PFSK-1 (cell line): Measurements from ENCODE around the gene CDCP2.

Experiments
- FOXP2 ChIP-seq: optimal IDR thresholded peaks from 2 replicates; pipeline ENCODE3; 2011; ENCODE audit warnings: borderline replicate concordance, control low read depth, inconsistent platforms; ENCODE audit not compliant: insufficient read depth; ENCODE audit errors: extremely low read length, extremely low read depth
- POLR2AphosphoS5 ChIP-seq: IDR thresholded peaks from 2 replicates; pipeline ENCODE4 v1.6.1; 2012; ENCODE audit warnings: low read depth, mild to moderate bottlenecking, control low read depth, low read length, moderate library complexity
- SIN3A ChIP-seq: IDR thresholded peaks from 2 replicates; pipeline ENCODE4 v1.6.1; 2012; ENCODE audit warnings: mild to moderate bottlenecking, low read length, moderate library complexity, borderline replicate concordance; ENCODE audit not compliant: insufficient read depth
- TAF1 ChIP-seq: IDR thresholded peaks from 2 replicates; pipeline ENCODE4 v1.6.1; 2012; ENCODE audit warnings: low read length, control low read depth, borderline replicate concordance; ENCODE audit not compliant: insufficient read depth
- TF ChIP-seq, protein P1 (sequence below), 2 experiments: IDR thresholded peaks; 2 replicates each; pipeline versions ENCODE4 v1.6.1 to v1.8.0; 2011 to 2012; ENCODE audit warnings: low read depth in 2 of 2, low read length in 2 of 2, control low read depth in 1 of 2, inconsistent platforms in 1 of 2, mild to moderate bottlenecking in 1 of 2, moderate library complexity in 1 of 2; ENCODE audit not compliant: insufficient read depth in 1 of 2

DNA sequence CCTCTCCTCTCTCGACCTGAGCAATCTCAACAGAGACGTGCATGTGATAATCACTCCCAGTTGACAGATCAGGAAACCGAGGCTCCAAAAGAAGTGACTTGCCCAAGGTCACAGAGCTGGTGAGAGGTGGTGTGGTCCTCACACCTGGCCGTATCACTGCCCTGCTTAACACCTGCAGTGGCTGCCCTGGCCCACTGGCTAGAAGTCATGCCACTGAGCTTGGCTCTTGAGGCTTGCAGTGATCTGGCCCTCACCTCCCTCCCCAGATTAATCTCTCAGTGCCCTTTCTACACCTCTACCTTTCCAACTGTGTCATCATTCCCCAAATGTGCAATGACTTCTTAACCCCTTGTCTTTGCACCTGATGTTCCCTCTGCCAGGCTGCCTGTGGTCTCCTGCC, 38.8 kb downstream of the CDCP2 start:
- TF ChIP-seq POLR2AphosphoS5: no peak
- TF ChIP-seq TAF1: no peak
- TF ChIP-seq, protein P1, sequence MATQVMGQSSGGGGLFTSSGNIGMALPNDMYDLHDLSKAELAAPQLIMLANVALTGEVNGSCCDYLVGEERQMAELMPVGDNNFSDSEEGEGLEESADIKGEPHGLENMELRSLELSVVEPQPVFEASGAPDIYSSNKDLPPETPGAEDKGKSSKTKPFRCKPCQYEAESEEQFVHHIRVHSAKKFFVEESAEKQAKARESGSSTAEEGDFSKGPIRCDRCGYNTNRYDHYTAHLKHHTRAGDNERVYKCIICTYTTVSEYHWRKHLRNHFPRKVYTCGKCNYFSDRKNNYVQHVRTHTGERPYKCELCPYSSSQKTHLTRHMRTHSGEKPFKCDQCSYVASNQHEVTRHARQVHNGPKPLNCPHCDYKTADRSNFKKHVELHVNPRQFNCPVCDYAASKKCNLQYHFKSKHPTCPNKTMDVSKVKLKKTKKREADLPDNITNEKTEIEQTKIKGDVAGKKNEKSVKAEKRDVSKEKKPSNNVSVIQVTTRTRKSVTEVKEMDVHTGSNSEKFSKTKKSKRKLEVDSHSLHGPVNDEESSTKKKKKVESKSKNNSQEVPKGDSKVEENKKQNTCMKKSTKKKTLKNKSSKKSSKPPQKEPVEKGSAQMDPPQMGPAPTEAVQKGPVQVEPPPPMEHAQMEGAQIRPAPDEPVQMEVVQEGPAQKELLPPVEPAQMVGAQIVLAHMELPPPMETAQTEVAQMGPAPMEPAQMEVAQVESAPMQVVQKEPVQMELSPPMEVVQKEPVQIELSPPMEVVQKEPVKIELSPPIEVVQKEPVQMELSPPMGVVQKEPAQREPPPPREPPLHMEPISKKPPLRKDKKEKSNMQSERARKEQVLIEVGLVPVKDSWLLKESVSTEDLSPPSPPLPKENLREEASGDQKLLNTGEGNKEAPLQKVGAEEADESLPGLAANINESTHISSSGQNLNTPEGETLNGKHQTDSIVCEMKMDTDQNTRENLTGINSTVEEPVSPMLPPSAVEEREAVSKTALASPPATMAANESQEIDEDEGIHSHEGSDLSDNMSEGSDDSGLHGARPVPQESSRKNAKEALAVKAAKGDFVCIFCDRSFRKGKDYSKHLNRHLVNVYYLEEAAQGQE (IDR thresholded peaks at IDR 0.05; ENCODE audit: insufficient read depth in 1 of 2, low read depth in 2 of 2, low read length in 2 of 2): no peak
- no peak for TF ChIP-seq SIN3A
- no peak for TF ChIP-seq FOXP2
